Stomach (tissue), 4 donors: Measurements from ENCODE around the gene SRP14.

Experiments used
- CTCF ChIP-seq, 7 experiments: fragments of 450-650 bp in 4 of 7; fragments of 200-600 bp in 3 of 7; sonication (generic) in 3 of 7; IDR thresholded peaks; one replicate each; pipeline ENCODE4 v1.5.1; 2016 to 2019; ENCODE audit warnings: antibody characterized with exemption in 7 of 7, control low read depth in 2 of 7, mild to moderate bottlenecking in 1 of 7
- POLR2AphosphoS5 ChIP-seq, 3 donors: sonication (generic); formaldehyde crosslinking; IDR thresholded peaks; one replicate each; pipeline ENCODE4 v1.6.1; 2016; ENCODE audit warnings: antibody characterized with exemption in 3 of 3

- no peak for TF ChIP-seq POLR2AphosphoS5 (IDR thresholded peaks at IDR 0.05)
- TF ChIP-seq CTCF (IDR thresholded peaks at IDR 0.05): no peak
Measured at GRCh38 chr15:40048926-40049475, 10.0 kb upstream of the SRP14 start.
